ENCODE measurements around the gene RNF39. TPM values are rescaled to one million over a fixed set of nuclear protein-coding genes. Genes with fewer than 3 reads are reported as not detected.

RNF39 gene
- total RNA-seq, result not detected in 2 replicates

GRCh38 chr6:30075094-30075789, at the start of gene RNF39:
TSS of gene RNF39 (minus strand) at chr6:30075769. CDS start at chr6:30075585, 184 bp downstream.

GRCh38 chr6:30113003-30113759, 37.6 kb upstream of the RNF39 start, which contains the start of gene TRIM31:
TSS of gene TRIM31 (minus strand) at chr6:30113090. CDS start at chr6:30112805, 285 bp downstream.

GRCh38 chr6:30066577-30067459, 8.8 kb downstream of the RNF39 start, which contains the start of gene PPP1R11:
TSS of gene PPP1R11 (plus strand) at chr6:30067198. CDS start at chr6:30067411, 213 bp downstream.

GRCh38 chr6:30061092-30061857, 14.3 kb downstream of the RNF39 start, which contains the start of gene POLR1H:
TSS of gene POLR1H (plus strand) at chr6:30061265. CDS start at chr6:30061525, 260 bp downstream.

Small RNA genes lying within 50 kb of the gene (small RNA-seq; reads per million reads assigned to genes)
- gene RF02218 (not detected), gene RF02219 (not detected), gene RF02220 (not detected)

Other genes starting within 250 kb of the RNF39 start
- gene HLA-G, start 247.9 kb downstream of the RNF39 start, total RNA-seq, result not detected in 2 replicates
- 216 and 332 TPM in 2 replicates for gene HLA-A, start 133.2 kb downstream of the RNF39 start, total RNA-seq
- gene POLR1H, start 14.5 kb downstream of the RNF39 start, total RNA-seq, result 19.9 and 28.7 TPM in 2 replicates
- 34.6 and 35.3 TPM in 2 replicates for gene PPP1R11, start 8.6 kb downstream of the RNF39 start, total RNA-seq
- gene TRIM31, start 37.3 kb upstream of the RNF39 start, total RNA-seq, result not detected in 2 replicates
- gene TRIM40, start 60.4 kb upstream of the RNF39 start, total RNA-seq, result not detected in 2 replicates
- gene TRIM10, start 85.4 kb upstream of the RNF39 start, total RNA-seq, result not detected in 2 replicates
- not detected in 2 replicates for gene TRIM15, start 87.8 kb upstream of the RNF39 start, total RNA-seq
- 32.7 and 35.5 TPM in 2 replicates for gene TRIM26, start 137.6 kb upstream of the RNF39 start, total RNA-seq

All from vein endothelial cell (primary cell).